Measurements from ENCODE around the gene HCN2.
A peak's percentile ranks its signal among the peaks of the same experiment; 100 is the strongest.

Gene HCN2

DNA sequence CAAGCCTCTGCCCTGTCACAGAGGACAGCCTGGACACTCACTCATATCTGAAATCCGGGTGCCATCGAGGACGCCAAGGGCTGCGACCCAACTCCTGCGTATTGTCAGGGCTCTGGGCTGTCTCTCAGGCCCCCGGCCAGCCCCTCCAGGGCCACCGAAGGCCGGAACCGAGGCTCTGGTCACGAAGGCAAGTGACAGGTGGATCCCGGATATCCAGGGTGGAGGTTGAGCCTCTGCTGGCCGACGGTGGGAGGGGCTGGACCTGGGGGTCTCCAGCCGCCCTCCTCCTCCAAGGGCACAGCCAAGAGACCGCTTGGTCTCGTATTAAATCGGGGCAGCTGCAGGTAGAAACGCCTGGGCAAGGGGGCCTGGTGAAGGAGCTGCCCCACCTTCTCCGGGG lies 67.9 kb downstream of the HCN2 start:
- TF ChIP-seq, protein P1, sequence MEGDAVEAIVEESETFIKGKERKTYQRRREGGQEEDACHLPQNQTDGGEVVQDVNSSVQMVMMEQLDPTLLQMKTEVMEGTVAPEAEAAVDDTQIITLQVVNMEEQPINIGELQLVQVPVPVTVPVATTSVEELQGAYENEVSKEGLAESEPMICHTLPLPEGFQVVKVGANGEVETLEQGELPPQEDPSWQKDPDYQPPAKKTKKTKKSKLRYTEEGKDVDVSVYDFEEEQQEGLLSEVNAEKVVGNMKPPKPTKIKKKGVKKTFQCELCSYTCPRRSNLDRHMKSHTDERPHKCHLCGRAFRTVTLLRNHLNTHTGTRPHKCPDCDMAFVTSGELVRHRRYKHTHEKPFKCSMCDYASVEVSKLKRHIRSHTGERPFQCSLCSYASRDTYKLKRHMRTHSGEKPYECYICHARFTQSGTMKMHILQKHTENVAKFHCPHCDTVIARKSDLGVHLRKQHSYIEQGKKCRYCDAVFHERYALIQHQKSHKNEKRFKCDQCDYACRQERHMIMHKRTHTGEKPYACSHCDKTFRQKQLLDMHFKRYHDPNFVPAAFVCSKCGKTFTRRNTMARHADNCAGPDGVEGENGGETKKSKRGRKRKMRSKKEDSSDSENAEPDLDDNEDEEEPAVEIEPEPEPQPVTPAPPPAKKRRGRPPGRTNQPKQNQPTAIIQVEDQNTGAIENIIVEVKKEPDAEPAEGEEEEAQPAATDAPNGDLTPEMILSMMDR (conservative IDR thresholded peaks at IDR 0.05; ENCODE audit: low read length) = no peak
- DNase-seq (ENCODE audit: low read depth) = no peak

DNA sequence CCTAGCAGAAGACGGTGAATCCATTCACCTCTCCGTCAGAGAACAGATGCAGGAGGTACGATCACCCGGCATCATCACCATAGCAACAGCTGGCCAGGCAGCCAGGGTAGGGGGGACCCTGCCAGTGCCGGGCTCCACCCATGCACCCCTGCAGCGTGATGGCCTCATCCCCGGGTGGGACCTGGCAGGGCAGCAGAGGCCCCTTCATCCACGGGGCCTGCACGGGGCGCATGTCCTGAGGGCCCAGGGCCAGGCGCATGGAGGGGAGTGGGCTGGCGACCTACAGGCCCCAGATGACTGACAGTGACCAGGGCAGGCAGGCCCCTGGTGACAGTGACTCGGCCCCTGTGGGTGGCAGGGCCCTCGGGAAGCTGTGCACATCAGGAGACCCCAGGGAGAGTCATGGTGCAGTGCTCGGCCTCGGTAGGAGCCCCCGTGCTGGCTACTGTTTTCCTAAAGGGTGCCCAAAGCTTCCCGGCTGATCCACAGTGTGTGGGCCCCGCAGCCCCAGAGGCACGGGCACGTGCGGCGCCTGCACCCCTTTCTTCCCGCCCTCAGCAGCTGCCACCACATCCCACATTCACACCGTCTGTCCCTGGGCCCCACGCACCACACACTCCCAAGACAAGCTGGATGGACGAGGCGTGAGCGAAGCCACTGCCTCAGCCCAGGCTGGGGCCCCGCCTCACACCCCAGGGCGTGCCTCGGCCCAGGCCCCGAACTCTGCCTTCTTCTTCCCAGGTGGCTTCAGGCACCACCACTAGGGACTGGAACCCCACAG lies 68.6 kb downstream of the HCN2 start:
- DNase-seq (ENCODE audit: low read depth) = no peak
- peak overlapping the region; percentile 20 for H3K4me3 ChIP-seq (ENCODE audit: low read length)
- TF ChIP-seq, protein P1 (conservative IDR thresholded peaks at IDR 0.05; ENCODE audit: low read length) = no peak

More for the DNA sequence above, 67.9 kb downstream of the HCN2 start:
- no peak overlapping the region for H3K4me3 ChIP-seq (ENCODE audit: low read length)

DNA sequence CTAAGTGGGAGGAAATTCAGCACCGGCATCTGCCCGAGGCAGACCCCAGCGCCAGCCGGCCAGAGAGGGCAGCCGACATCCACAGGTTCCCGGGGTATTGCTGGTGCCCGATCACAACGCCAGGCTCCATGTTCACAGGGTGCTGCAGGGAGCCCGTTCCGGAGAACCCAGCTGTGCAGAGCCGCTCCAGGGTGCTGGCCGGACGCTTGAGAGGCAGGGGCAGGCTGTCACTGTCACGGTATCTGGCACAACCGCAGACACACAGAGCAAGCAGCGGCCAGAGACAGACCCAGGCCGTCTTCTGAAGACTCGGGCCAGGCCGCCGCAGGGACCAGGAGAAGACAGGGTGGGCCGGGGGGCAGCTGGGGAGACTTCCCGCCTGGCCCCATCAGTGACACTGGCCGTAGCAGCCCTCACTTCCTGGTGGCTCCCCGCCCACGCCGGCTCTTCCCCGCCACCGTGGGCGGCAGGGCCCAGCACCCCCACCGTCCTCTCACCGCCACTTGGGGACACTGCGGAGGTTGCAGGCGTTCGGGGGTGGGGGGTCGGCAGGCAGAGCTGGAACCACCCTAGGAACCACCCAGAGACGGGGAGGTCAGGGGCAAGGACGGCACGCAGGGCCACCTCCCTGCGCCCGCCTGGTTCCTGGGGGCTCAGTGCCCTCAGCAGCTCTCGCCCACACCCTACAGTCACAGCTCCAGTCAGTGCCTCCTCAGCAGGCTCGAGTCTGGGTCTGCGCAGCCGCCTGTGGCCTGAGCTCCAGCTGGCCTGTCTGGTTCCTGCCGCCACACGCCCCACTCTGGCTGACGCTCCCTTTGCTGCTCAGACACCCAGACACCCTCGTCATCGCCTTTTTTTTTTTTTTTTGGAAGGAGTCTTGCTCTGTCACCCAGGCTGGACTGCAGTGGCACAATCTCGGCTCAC lies 69.5 kb downstream of the HCN2 start:
- peak; percentile 88 for DNase-seq (ENCODE audit: low read depth)
- peak overlapping the region; percentile 35 for H3K4me3 ChIP-seq (ENCODE audit: low read length)
- TF ChIP-seq, protein P1 (conservative IDR thresholded peaks at IDR 0.05; ENCODE audit: low read length) = no peak

DNA sequence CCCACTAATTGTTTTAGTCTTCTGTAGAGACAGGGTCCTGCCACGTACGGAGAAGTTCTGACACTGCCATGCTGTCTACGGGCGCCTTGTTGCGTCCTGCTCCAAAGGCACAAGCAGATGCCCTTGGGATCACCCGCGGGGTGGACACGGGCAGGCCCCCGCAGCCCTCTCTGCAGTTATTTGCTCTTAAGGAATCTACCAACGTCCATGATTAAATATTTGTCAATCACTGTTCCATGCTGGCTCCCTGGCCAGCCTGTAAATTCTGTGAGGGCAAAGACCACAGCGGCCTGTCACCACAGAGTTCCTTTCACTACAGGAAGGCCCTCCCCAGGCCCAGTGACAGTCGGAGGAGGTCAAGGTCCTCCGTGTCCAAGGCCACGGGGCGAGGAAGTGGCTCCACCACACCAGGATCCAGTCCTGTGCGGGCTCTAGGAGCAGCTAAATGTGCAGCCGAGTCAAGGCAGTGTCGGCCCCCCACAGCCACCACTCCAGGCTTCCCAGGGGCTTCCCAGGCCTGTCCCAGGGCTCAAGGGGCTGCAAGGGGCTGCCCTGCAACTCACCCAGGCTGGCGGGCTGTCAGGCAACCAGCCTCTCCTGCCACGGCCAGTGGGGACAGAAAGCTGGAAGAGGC lies 71.2 kb downstream of the HCN2 start:
- peak overlapping the region; percentile 78 for H3K4me3 ChIP-seq (ENCODE audit: low read length)
- no peak for DNase-seq (ENCODE audit: low read depth)
- TF ChIP-seq, protein P1 (conservative IDR thresholded peaks at IDR 0.05; ENCODE audit: low read length) = no peak

DNA sequence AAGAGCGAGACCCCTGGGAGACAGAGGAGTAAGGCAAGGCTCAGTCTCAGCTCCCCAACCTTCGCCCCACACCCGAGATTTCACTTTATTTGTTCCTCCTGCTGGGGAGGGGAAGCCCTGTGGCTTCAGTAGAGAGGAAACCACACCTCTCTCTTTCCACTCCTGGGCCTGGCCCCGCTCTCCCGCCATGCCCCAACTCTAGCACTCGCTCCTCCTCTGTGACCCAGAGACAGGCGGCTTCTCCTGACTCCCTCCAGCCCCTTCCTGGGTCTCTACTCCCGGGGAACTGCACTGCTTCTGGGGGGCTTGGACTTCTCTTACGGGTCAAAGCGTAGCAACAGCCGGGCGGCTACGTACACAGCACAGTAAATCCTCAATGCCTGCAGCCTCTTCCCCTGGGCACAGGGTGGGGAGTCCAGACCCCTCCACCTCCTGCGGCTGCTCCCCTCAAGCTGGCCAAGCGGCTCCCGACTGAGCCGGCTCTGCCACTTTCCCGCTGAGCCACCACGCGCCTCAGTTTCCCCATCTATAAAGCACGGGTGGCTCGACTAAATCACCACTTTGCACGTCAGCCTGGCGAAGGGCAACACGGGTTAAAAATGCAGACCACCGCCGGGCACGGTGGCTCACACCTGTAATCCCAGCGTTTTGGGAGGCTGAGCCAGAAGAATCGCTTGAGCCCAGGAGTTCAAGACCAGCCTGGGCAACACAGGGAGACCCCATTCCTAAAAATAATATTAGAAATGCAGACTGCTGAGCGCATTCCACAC lies 71.9 kb downstream of the HCN2 start:
- DNase-seq (ENCODE audit: low read depth) = no peak
- peak overlapping the region; percentile 78 for H3K4me3 ChIP-seq (ENCODE audit: low read length)
- TF ChIP-seq, protein P1 (conservative IDR thresholded peaks at IDR 0.05; ENCODE audit: low read length) = no peak

DNA sequence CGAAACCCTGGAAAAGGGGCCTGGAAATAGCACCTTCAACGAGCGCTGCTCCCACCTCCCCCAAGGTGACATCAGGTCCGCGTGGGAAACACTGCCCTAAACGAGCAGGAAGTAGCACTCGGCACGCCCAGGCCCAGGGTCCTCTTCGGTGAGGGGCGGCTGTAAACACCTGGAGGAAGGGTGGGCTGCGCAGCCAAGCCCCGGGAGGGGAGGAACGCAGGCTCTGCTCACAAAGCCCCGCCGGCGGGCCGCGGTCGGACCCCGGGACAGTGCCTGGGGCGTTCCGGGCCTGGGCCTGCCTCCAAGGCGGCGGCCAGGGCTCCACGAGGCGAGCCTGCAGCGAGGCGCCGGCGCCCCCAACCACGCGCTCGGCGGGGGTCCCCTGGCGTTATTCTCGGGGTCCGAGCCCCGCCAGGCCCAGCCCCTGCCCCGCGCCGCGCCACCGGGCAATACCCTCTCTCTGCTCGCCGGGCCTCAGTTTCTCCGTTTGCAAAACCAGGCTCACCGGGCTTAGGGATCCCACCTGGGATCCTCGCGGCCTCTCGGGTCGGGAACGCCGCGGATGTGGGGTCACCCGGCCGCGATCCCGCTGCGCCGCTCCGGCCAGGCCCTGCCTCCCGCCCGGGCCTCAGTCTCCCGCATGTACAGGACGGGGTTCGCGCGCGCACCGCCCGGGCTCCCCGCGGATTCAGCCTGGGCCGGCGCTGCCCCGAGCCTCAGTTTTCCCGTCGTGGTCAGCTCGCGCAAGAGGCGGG lies 72.7 kb downstream of the HCN2 start:
- H3K4me3 ChIP-seq (ENCODE audit: low read length) = peak overlapping the region; percentile 78
- TF ChIP-seq, protein P1 (conservative IDR thresholded peaks at IDR 0.05; ENCODE audit: low read length) = no peak
- peak; percentile 35 for DNase-seq (ENCODE audit: low read depth)

Data from AG10803 (cell line).